ENCODE measurements around the gene SHOX. TPM values are rescaled to one million over a fixed set of nuclear protein-coding genes. Genes with fewer than 3 reads are reported as not detected.

Gene SHOX
- not detected in 2 replicates for total RNA-seq (2013; cell fraction: nucleolus; rRNA removed)
- total RNA-seq (2014; rRNA removed) (not detected in 2 replicates), total RNA-seq (2014; rRNA removed; fragmentation: Illumina TruSeq; extraction: Trizol) (not detected in 2 replicates), total RNA-seq (2021) (not detected in 2 replicates), polyA plus RNA-seq (2011; rRNA removed) (0.22 and 0.42 TPM in 2 replicates), polyA plus RNA-seq (2014; fragmentation: Illumina TruSeq; extraction: Trizol) (not detected in 2 replicates), polyA plus RNA-seq (2014; fragmentation: Nextera tagmentation; extraction: Ambion mirVana) (not detected), polyA plus RNA-seq (2014; rRNA removed) (not detected in 2 replicates), polyA plus RNA-seq (2016; fragmentation: Nextera tagmentation; extraction: Ambion mirVana) (not detected), polyA minus RNA-seq (2011; rRNA and poly(A)+ RNA removed) (0.37 and 0.46 TPM in 2 replicates), Bru-seq, nascent RNA (percentile 10 among the genes with signal in this experiment), BruChase-seq, experiment 1, labeled RNA remaining after a 6-hour chase (not detected), BruChase-seq, experiment 2, labeled RNA remaining after a 2-hour chase (percentile 3 among the genes with signal in this experiment)
- not detected for polyA plus RNA-seq (2011; ENCODE audit: low read depth)
- polyA plus RNA-seq (2011; cell fraction: cytosol; rRNA removed), result 0.25 and 0.38 TPM in 2 replicates
- polyA plus RNA-seq (2011; cell fraction: nucleus; rRNA removed), result 0.93 and 1.6 TPM in 2 replicates
- polyA plus RNA-seq (2012), result not detected in 2 replicates
- 0.52 TPM in 1 of 2 replicates, not detected in the other for polyA minus RNA-seq (2011; cell fraction: cytosol; rRNA and poly(A)+ RNA removed)
- 0.24 and 1.1 TPM in 2 replicates for polyA minus RNA-seq (2011; cell fraction: nucleus; rRNA and poly(A)+ RNA removed)
- long read RNA-seq, experiment 1, partial matches to known transcripts, result 0 of 1 reads
- long read RNA-seq, experiment 1, other reads (novel, unspliced or antisense), result 1 of 1 reads
- long read RNA-seq, experiment 2, partial matches to known transcripts, result 0 of 1 reads
- long read RNA-seq, experiment 2, other reads (novel, unspliced or antisense), result 1 of 1 reads

DNA sequence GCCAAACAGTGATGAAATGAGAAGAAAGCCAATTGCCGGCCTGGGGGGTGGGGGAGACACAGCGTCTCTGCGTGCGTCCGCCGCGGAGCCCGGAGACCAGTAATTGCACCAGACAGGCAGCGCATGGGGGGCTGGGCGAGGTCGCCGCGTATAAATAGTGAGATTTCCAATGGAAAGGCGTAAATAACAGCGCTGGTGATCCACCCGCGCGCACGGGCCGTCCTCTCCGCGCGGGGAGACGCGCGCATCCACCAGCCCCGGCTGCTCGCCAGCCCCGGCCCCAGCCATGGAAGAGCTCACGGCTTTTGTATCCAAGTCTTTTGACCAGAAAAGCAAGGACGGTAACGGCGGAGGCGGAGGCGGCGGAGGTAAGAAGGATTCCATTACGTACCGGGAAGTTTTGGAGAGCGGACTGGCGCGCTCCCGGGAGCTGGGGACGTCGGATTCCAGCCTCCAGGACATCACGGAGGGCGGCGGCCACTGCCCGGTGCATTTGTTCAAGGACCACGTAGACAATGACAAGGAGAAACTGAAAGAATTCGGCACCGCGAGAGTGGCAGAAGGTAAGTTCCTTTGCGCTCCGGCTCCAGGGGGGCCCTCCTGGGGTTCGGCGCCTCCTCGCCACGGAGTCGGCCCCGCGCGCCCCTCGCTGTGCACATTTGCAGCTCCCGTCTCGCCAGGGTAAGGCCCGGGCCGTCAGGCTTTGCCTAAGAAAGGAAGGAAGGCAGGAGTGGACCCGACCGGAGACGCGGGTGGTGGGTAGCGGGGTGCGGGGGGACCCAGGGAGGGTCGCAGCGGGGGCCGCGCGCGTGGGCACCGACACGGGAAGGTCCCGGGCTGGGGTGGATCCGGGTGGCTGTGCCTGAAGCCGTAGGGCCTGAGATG, at the start of gene SHOX:
Gene SHOX (plus strand): TSS at position 180 of the 885 bp plus-strand sequence. CDS start 107 bp downstream, at position 287.
- intact Hi-C loops (cut with micrococcal nuclease; ENCODE audit: unreplicated experiment) (no loop called here), in situ Hi-C loops (cut with MboI) (no loop called here)
- FAIRE-seq (no peak), DNase-seq (ENCODE audit: low read depth, low spot score) (no peak), ATAC-seq (no peak)
- Histone ChIP-seq H3K9ac (ENCODE audit: control insufficient read depth, insufficient read depth, low read length) (no peak within 1 kb of the TSS), H3K4me3 (no peak within 1 kb of the TSS), H3K36me3 (ENCODE audit: control insufficient read depth in 2 of 2, insufficient read depth in 2 of 2, low read length in 1 of 2) (no peaks in the 10 kb centered on the region), H3K27ac (ENCODE audit: control insufficient read depth, insufficient read depth) (no peak within 1 kb of the TSS), H3K4me1 (ENCODE audit: control insufficient read depth, insufficient read depth, low read length) (no peaks in the 10 kb centered on the region), H4K20me1 (ENCODE audit: control insufficient read depth, insufficient read depth) (no peaks in the 10 kb centered on the region), H2AFZ (ENCODE audit: control insufficient read depth, low read depth, low read length) (no peak within 1 kb of the TSS), H3K9me3 (replicated peaks; ENCODE audit: control insufficient read depth, insufficient read depth, low read length) (no peaks in the 10 kb centered on the region; the same call in 2 of the 3 replicates), H3K4me2 (ENCODE audit: control insufficient read depth, insufficient read depth) (no peak within 1 kb of the TSS), H3K27me3 (replicated peaks in 1 of 2; ENCODE audit: control insufficient read depth in 2 of 2, insufficient read depth in 2 of 2, low read length in 1 of 2) (no peaks in the 10 kb centered on the region), H3K79me2 (ENCODE audit: control insufficient read depth, insufficient read depth, low read length) (no peaks in the 10 kb centered on the region)
- 59% methylated on average over 72 of the region's 84 CpGs for WGBS (ENCODE audit: insufficient coverage, insufficient replicate concordance, low lambda C conversion rate, missing lambda C conversion rate)
- CTCF ChIA-PET, result no interaction called here
- TF ChIP-seq, protein P1, sequence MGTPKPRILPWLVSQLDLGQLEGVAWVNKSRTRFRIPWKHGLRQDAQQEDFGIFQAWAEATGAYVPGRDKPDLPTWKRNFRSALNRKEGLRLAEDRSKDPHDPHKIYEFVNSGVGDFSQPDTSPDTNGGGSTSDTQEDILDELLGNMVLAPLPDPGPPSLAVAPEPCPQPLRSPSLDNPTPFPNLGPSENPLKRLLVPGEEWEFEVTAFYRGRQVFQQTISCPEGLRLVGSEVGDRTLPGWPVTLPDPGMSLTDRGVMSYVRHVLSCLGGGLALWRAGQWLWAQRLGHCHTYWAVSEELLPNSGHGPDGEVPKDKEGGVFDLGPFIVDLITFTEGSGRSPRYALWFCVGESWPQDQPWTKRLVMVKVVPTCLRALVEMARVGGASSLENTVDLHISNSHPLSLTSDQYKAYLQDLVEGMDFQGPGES (IDR thresholded peaks at IDR 0.05), result no peak
- TF ChIP-seq TCF12 (IDR thresholded peaks at IDR 0.05; ENCODE audit: low read depth, low read length) (no peak), MEF2A (IDR thresholded peaks at IDR 0.05; ENCODE audit: insufficient read depth, low read depth, low read length) (no peak), IKZF1 (conservative IDR thresholded peaks at IDR 0.05) (no peak), ATF7 (IDR thresholded peaks at IDR 0.05; ENCODE audit: low read depth) (no peak), EED (IDR thresholded peaks at IDR 0.05; ENCODE audit: low read depth) (no peak), MXI1 (IDR thresholded peaks at IDR 0.05; ENCODE audit: low read depth, low read length) (no peak), NFYA (IDR thresholded peaks at IDR 0.05; ENCODE audit: borderline replicate concordance, low read depth, low read length) (no peak), RCOR1 (conservative IDR thresholded peaks at IDR 0.05; ENCODE audit: low read depth, low read length) (no peak), STAT1 (conservative IDR thresholded peaks at IDR 0.05) (no peak), CHD4 (IDR thresholded peaks at IDR 0.05) (no peak), SUPT20H (IDR thresholded peaks at IDR 0.05; ENCODE audit: borderline replicate concordance, control insufficient read depth, low read depth, low read length) (no peak)
- TF ChIP-seq, protein P2, sequence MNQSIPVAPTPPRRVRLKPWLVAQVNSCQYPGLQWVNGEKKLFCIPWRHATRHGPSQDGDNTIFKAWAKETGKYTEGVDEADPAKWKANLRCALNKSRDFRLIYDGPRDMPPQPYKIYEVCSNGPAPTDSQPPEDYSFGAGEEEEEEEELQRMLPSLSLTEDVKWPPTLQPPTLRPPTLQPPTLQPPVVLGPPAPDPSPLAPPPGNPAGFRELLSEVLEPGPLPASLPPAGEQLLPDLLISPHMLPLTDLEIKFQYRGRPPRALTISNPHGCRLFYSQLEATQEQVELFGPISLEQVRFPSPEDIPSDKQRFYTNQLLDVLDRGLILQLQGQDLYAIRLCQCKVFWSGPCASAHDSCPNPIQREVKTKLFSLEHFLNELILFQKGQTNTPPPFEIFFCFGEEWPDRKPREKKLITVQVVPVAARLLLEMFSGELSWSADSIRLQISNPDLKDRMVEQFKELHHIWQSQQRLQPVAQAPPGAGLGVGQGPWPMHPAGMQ (IDR thresholded peaks at IDR 0.05; ENCODE audit: borderline replicate concordance), result no peak
- RAD21 ChIA-PET (ENCODE audit: unreplicated experiment), result no interaction called here
- no TSS peak for BruUV-seq (replicated peaks)
- POLR2A ChIA-PET, result no interaction called here
- SMC1A ChIA-PET (ENCODE audit: uncharacterized antibody, unreplicated experiment), result no interaction called here

All from GM12878 (cell line).